Left renal pelvis (tissue), 4 donors: ENCODE data around the gene SEC14L5. TPM values are rescaled to one million over a fixed set of nuclear protein-coding genes. Genes with fewer than 3 reads are reported as not detected.
"Not testable (repeated sequence)": the region's sequence is repeated elsewhere in the genome, so short reads cannot be mapped to it uniquely, and the experiment has no call there.

Experiments
- DNase-seq, 4 donors: peaks; one replicate each; pipeline ENCODE4 v3.0.0-alpha.2; 2013; ENCODE audit warnings: low read depth in 4 of 4, low spot score in 3 of 4
- polyA plus RNA-seq, 4 donors: library from polyadenylated mRNA; unstranded; fragments of 120-200 nt; gene quantifications; one replicate each; pipeline ENCODE4 v1.2.1, GENCODE V29; 2013; ENCODE audit not compliant: insufficient read length in 4 of 4

SEC14L5 gene
- polyA plus RNA-seq, 4 donors = 0.13 to 0.38 (median 0.16) TPM

- DNase-seq = no peak
These were observed 29.9 kb upstream of the SEC14L5 start for GRCh38 chr16:4928227-4928626.

- DNase-seq = not testable (repeated sequence)
These were observed 28.5 kb upstream of the SEC14L5 start for GRCh38 chr16:4929619-4930018.

GRCh38 chr16:4931381-4931780 lies 26.7 kb upstream of the SEC14L5 start:
- DNase-seq = no peak

GRCh38 chr16:4933433-4933832 lies 24.7 kb upstream of the SEC14L5 start:
- no peak for DNase-seq

- DNase-seq = no peak
These were observed 24.2 kb upstream of the SEC14L5 start for GRCh38 chr16:4933871-4934395.

- DNase-seq = no peak
These were observed 23.5 kb upstream of the SEC14L5 start for GRCh38 chr16:4934591-4934990.

- DNase-seq = no peak
These were observed 22.8 kb upstream of the SEC14L5 start for GRCh38 chr16:4935241-4935855.

- DNase-seq = no peak
These were observed 21.7 kb upstream of the SEC14L5 start for GRCh38 chr16:4936181-4936990.

GRCh38 chr16:4936991-4937781 lies 20.9 kb upstream of the SEC14L5 start, which contains the start of gene PPL:
PPL (minus strand) TSS chr16:4937148; CDS start chr16:4937045, 103 bp downstream.
- DNase-seq = peak in 1 of 4 donors; percentile 68

GRCh38 chr16:4937782-4938682 lies 20.1 kb upstream of the SEC14L5 start:
- no peak for DNase-seq

- DNase-seq = no peak
These were observed 19.5 kb upstream of the SEC14L5 start for GRCh38 chr16:4938683-4939030.

- no peak for DNase-seq
These were observed 17.4 kb upstream of the SEC14L5 start for GRCh38 chr16:4940719-4941118.

- no peak for DNase-seq
These were observed 15.6 kb upstream of the SEC14L5 start for GRCh38 chr16:4942481-4942880.

- DNase-seq = peak in 1 of 4 donors; percentile 66
These were observed 13.5 kb upstream of the SEC14L5 start for GRCh38 chr16:4944333-4945281.

GRCh38 chr16:4945560-4946502 lies 12.3 kb upstream of the SEC14L5 start:
- DNase-seq = no peak

GRCh38 chr16:4946917-4947316 lies 11.2 kb upstream of the SEC14L5 start:
- DNase-seq = no peak

- no peak for DNase-seq
These were observed 10.2 kb upstream of the SEC14L5 start for GRCh38 chr16:4947722-4948503.
